ENCODE results near the gene MOB3A. TPM values are rescaled to one million over a fixed set of nuclear protein-coding genes. Genes with fewer than 3 reads are reported as not detected.

The MOB3A gene
- total and polyA plus RNA-seq, 4 donors, result 17.7 to 86.6 (median 45.0) TPM

- Histone ChIP-seq H3K4me3 (no peak overlapping the region), H3K27ac (ENCODE audit: low read depth in 1 of 2, low read length in 1 of 2) (no peak overlapping the region), H3K27me3 (ENCODE audit: control insufficient read depth in 3 of 3, insufficient read depth in 3 of 3, low read length in 2 of 3) (no peaks in the 10 kb centered on the region), H3K9ac (ENCODE audit: insufficient read depth in 1 of 2, low read length in 2 of 2) (no peak overlapping the region), H3K36me3 (ENCODE audit: control insufficient read depth in 4 of 4, insufficient read depth in 4 of 4, low read length in 4 of 4) (peaks cover 14 to 54% (median 33%) of the 10 kb centered on the region in 4 donors), H3K9me3 (ENCODE audit: control insufficient read depth in 4 of 4, insufficient read depth in 3 of 4, low read length in 3 of 4) (peaks cover 0 to 2% (median 0%) of the 10 kb centered on the region in 4 donors), H3K4me1 (ENCODE audit: control insufficient read depth in 5 of 5, insufficient read depth in 5 of 5, low read length in 5 of 5) (peaks cover 0 to 8% (median 0%) of the 10 kb centered on the region in 5 donors)
- ATAC-seq (ENCODE audit: insufficient read depth, low FRiP score) (no peak), DNase-seq (no peak)
- TF ChIP-seq CTCF (IDR thresholded peaks at IDR 0.05; ENCODE audit: control extremely low read depth, extremely low read depth), result no peak
- WGBS, 2 donors, result 95 to 97% methylated on average over 7 of the region's 7 CpGs
These were observed 18.7 kb downstream of the MOB3A start for GRCh38 chr19:2077398-2077797.

GRCh38 chr19:2076526-2076944, 19.6 kb downstream of the MOB3A start:
- WGBS, 2 donors, result 96 to 97% methylated on average over 32 of the region's 32 CpGs
- TF ChIP-seq CTCF (IDR thresholded peaks at IDR 0.05; ENCODE audit: control extremely low read depth, extremely low read depth), result no peak
- Histone ChIP-seq H3K4me1 (ENCODE audit: control insufficient read depth in 5 of 5, insufficient read depth in 5 of 5, low read length in 5 of 5) (peaks cover 0 to 2% (median 0%) of the 10 kb centered on the region in 5 donors), H3K27ac (ENCODE audit: low read depth in 1 of 2, low read length in 1 of 2) (no peak overlapping the region), H3K9me3 (ENCODE audit: control insufficient read depth in 4 of 4, insufficient read depth in 3 of 4, low read length in 3 of 4) (peaks cover 0 to 2% (median 0%) of the 10 kb centered on the region in 4 donors), H3K27me3 (ENCODE audit: control insufficient read depth in 3 of 3, insufficient read depth in 3 of 3, low read length in 2 of 3) (no peaks in the 10 kb centered on the region), H3K36me3 (ENCODE audit: control insufficient read depth in 4 of 4, insufficient read depth in 4 of 4, low read length in 4 of 4) (peaks cover 17 to 55% (median 36%) of the 10 kb centered on the region in 4 donors), H3K9ac (ENCODE audit: insufficient read depth in 1 of 2, low read length in 2 of 2) (no peak overlapping the region), H3K4me3 (no peak overlapping the region)
- ATAC-seq (ENCODE audit: insufficient read depth, low FRiP score) (no peak), DNase-seq (no peak)

- Histone ChIP-seq H3K36me3 (ENCODE audit: control insufficient read depth in 4 of 4, insufficient read depth in 4 of 4, low read length in 4 of 4) (peaks cover 17 to 43% (median 31%) of the 10 kb centered on the region in 4 donors), H3K27me3 (ENCODE audit: control insufficient read depth in 3 of 3, insufficient read depth in 3 of 3, low read length in 2 of 3) (no peaks in the 10 kb centered on the region), H3K4me1 (ENCODE audit: control insufficient read depth in 5 of 5, insufficient read depth in 5 of 5, low read length in 5 of 5) (peaks cover 0 to 3% (median 0%) of the 10 kb centered on the region in 5 donors), H3K9me3 (ENCODE audit: control insufficient read depth in 4 of 4, insufficient read depth in 3 of 4, low read length in 3 of 4) (peaks cover 0 to 2% (median 0%) of the 10 kb centered on the region in 4 donors), H3K27ac (ENCODE audit: low read depth in 1 of 2, low read length in 1 of 2) (no peak overlapping the region), H3K9ac (ENCODE audit: insufficient read depth in 1 of 2, low read length in 2 of 2) (no peak overlapping the region), H3K4me3 (no peak overlapping the region)
- no peak for TF ChIP-seq CTCF (IDR thresholded peaks at IDR 0.05; ENCODE audit: control extremely low read depth, extremely low read depth)
- WGBS, 2 donors, result 88% methylated on average over 32 of the region's 32 CpGs
- no peak for DNase-seq
- ATAC-seq (ENCODE audit: insufficient read depth, low FRiP score), result no peak
These were observed 23.2 kb downstream of the MOB3A start for GRCh38 chr19:2072757-2073551.
